Activated naive CD8-positive, alpha-beta T cell treated with anti-CD3 and anti-CD28 coated beads, Interleukin-2, amount 10 ng/mL, durations not matched to agents 7 days and 5 days (primary cell): ENCODE measurements around the gene MS4A4A. TPM values are rescaled to one million over a fixed set of nuclear protein-coding genes. Genes with fewer than 3 reads are reported as not detected.

Experiments used
- ATAC-seq: fragments of 150-1000 bp; cut with Tn5 transposase; one replicate; pipeline ENCODE4 v1.10.0; 2021; ENCODE audit warnings: low read depth, moderate library complexity
- POLR2A ChIA-PET: fragments of 350-600 bp; sonication (Branson Sonifier 250); formaldehyde crosslinking; loops from one replicate; lab custom pipeline; 2021; ENCODE audit warnings: antibody characterized with exemption; lab: Charles Lee
- DNase-seq: peaks from one replicate; pipeline ENCODE4 v3.0.0; 2021
- H3K27ac Mint-ChIP-seq: one replicate; pipeline ENCODE4 v1.8.0; 2022; ENCODE audit warnings: mild to moderate bottlenecking, mixed read lengths
- H3K27me3 Mint-ChIP-seq: one replicate; pipeline ENCODE4 v1.8.0; 2022; ENCODE audit warnings: mild to moderate bottlenecking, moderate library complexity, mixed read lengths
- H3K36me3 Mint-ChIP-seq: one replicate; pipeline ENCODE4 v1.8.0; 2021; ENCODE audit warnings: mild to moderate bottlenecking, mixed read lengths
- H3K4me1 Mint-ChIP-seq: one replicate; pipeline ENCODE4 v1.8.0; 2021; ENCODE audit warnings: mixed read lengths
- H3K4me3 Mint-ChIP-seq: one replicate; pipeline ENCODE4 v1.8.0; 2022; ENCODE audit warnings: mild to moderate bottlenecking, moderate library complexity, mixed read lengths
- H3K9me3 Mint-ChIP-seq: one replicate; pipeline ENCODE4 v1.8.0; 2021; ENCODE audit warnings: mixed read lengths
- total RNA-seq, 2 experiments: library from RNA; stranded (reverse); gene quantifications; one replicate each; pipeline ENCODE4 v1.2.3, GENCODE V29; 2021

MS4A4A gene
- total RNA-seq, 2 experiments from 2014 or later, result 0.45 TPM; not detected in 1

- Mint-ChIP-seq H3K9me3 (no peaks in the 10 kb centered on the region), H3K4me3 (no peak overlapping the region), H3K27ac (no peak overlapping the region), H3K27me3 (peaks cover 7% of the 10 kb centered on the region), H3K36me3 (no peaks in the 10 kb centered on the region), H3K4me1 (peaks cover 1% of the 10 kb centered on the region)
- POLR2A ChIA-PET, result no interaction called here
- no peak for ATAC-seq
- no peak for DNase-seq
These were observed 34.3 kb downstream of the MS4A4A start for GRCh38 chr11:60314635-60315321.

GRCh38 chr11:60315871-60316270 lies 35.4 kb downstream of the MS4A4A start:
- H3K27ac Mint-ChIP-seq, result no peak overlapping the region
- H3K27me3 Mint-ChIP-seq, result peaks cover 7% of the 10 kb centered on the region
- H3K4me3 Mint-ChIP-seq, result no peak overlapping the region
- H3K4me1 Mint-ChIP-seq, result peaks cover 1% of the 10 kb centered on the region
- POLR2A ChIA-PET, result no interaction called here
- no peak for DNase-seq
- peaks cover 3% of the 10 kb centered on the region for H3K9me3 Mint-ChIP-seq
- no peak for ATAC-seq
- H3K36me3 Mint-ChIP-seq, result no peaks in the 10 kb centered on the region

GRCh38 chr11:60316317-60316716 lies 35.9 kb downstream of the MS4A4A start:
- Mint-ChIP-seq H3K4me1 (peaks cover 1% of the 10 kb centered on the region), H3K4me3 (no peak overlapping the region), H3K9me3 (peaks cover 4% of the 10 kb centered on the region), H3K27ac (no peak overlapping the region), H3K36me3 (no peaks in the 10 kb centered on the region), H3K27me3 (peaks cover 7% of the 10 kb centered on the region)
- POLR2A ChIA-PET, result no interaction called here
- DNase-seq (no peak), ATAC-seq (no peak)

GRCh38 chr11:60318726-60319125 lies 38.3 kb downstream of the MS4A4A start:
- Mint-ChIP-seq H3K9me3 (peaks cover 5% of the 10 kb centered on the region), H3K27ac (no peak overlapping the region), H3K4me3 (no peak overlapping the region), H3K4me1 (peaks cover 1% of the 10 kb centered on the region), H3K36me3 (no peaks in the 10 kb centered on the region), H3K27me3 (peaks cover 5% of the 10 kb centered on the region)
- POLR2A ChIA-PET, result no interaction called here
- DNase-seq, result no peak
- no peak for ATAC-seq

GRCh38 chr11:60321051-60321450 lies 40.6 kb downstream of the MS4A4A start:
- ATAC-seq (no peak), DNase-seq (no peak)
- POLR2A ChIA-PET, result interaction anchor here (0.7 kb wide), 1 partner anchor 1400 kb away, joined by 6 read pairs; no protein-coding TSS in a partner anchor
- Mint-ChIP-seq H3K4me1 (no peaks in the 10 kb centered on the region), H3K9me3 (peaks cover 5% of the 10 kb centered on the region), H3K36me3 (no peaks in the 10 kb centered on the region), H3K27ac (no peak overlapping the region), H3K4me3 (no peak overlapping the region), H3K27me3 (no peaks in the 10 kb centered on the region)

- no peak within 1 kb of the TSS for H3K27ac Mint-ChIP-seq
- no peak within 1 kb of the TSS for H3K4me3 Mint-ChIP-seq
- DNase-seq (no peak), ATAC-seq (no peak)
- no peaks in the 10 kb centered on the region for H3K27me3 Mint-ChIP-seq
- peaks cover 3% of the 10 kb centered on the region for H3K9me3 Mint-ChIP-seq
- POLR2A ChIA-PET, result no interaction called here
- no peaks in the 10 kb centered on the region for H3K36me3 Mint-ChIP-seq
- no peaks in the 10 kb centered on the region for H3K4me1 Mint-ChIP-seq
These were observed 46.5 kb downstream of the MS4A4A start, which contains the start of gene MS4A6E for GRCh38 chr11:60326955-60327354. MS4A6E (plus strand) TSS chr11:60327255; CDS start chr11:60334896, 7,641 bp downstream.

- DNase-seq (no peak), ATAC-seq (no peak)
- POLR2A ChIA-PET, result no interaction called here
- Mint-ChIP-seq H3K4me1 (no peaks in the 10 kb centered on the region), H3K36me3 (no peaks in the 10 kb centered on the region), H3K4me3 (no peak overlapping the region), H3K27me3 (no peaks in the 10 kb centered on the region), H3K9me3 (peaks cover 3% of the 10 kb centered on the region), H3K27ac (no peak overlapping the region)
These were observed 48.0 kb downstream of the MS4A4A start for GRCh38 chr11:60328460-60328859.

GRCh38 chr11:60332846-60333245 lies 52.4 kb downstream of the MS4A4A start:
- Mint-ChIP-seq H3K36me3 (no peaks in the 10 kb centered on the region), H3K27ac (no peak overlapping the region), H3K9me3 (peaks cover 3% of the 10 kb centered on the region), H3K27me3 (peaks cover 2% of the 10 kb centered on the region), H3K4me3 (no peak overlapping the region), H3K4me1 (peaks cover 3% of the 10 kb centered on the region)
- POLR2A ChIA-PET, result no interaction called here
- ATAC-seq (no peak), DNase-seq (no peak)

- Mint-ChIP-seq H3K9me3 (peaks cover 3% of the 10 kb centered on the region), H3K4me1 (peaks cover 3% of the 10 kb centered on the region), H3K27ac (no peak overlapping the region), H3K4me3 (no peak overlapping the region), H3K27me3 (peaks cover 2% of the 10 kb centered on the region), H3K36me3 (no peaks in the 10 kb centered on the region)
- DNase-seq (peak; percentile 36), ATAC-seq (no peak)
- POLR2A ChIA-PET, result no interaction called here
These were observed 53.6 kb downstream of the MS4A4A start for GRCh38 chr11:60334005-60334620.

GRCh38 chr11:60336767-60337391 lies 56.4 kb downstream of the MS4A4A start:
- peaks cover 4% of the 10 kb centered on the region for H3K27me3 Mint-ChIP-seq
- no peaks in the 10 kb centered on the region for H3K36me3 Mint-ChIP-seq
- no peak overlapping the region for H3K27ac Mint-ChIP-seq
- H3K4me3 Mint-ChIP-seq, result no peak overlapping the region
- no peaks in the 10 kb centered on the region for H3K9me3 Mint-ChIP-seq
- ATAC-seq, result no peak
- POLR2A ChIA-PET, result no interaction called here
- H3K4me1 Mint-ChIP-seq, result peaks cover 3% of the 10 kb centered on the region
- DNase-seq, result no peak

GRCh38 chr11:60338053-60338452 lies 57.6 kb downstream of the MS4A4A start:
- Mint-ChIP-seq H3K27ac (no peak overlapping the region), H3K36me3 (no peaks in the 10 kb centered on the region), H3K9me3 (no peaks in the 10 kb centered on the region), H3K27me3 (peaks cover 4% of the 10 kb centered on the region), H3K4me1 (peaks cover 3% of the 10 kb centered on the region), H3K4me3 (no peak overlapping the region)
- DNase-seq (no peak), ATAC-seq (no peak)
- POLR2A ChIA-PET, result no interaction called here

GRCh38 chr11:60339356-60339755 lies 58.9 kb downstream of the MS4A4A start:
- no peak overlapping the region for H3K27ac Mint-ChIP-seq
- H3K27me3 Mint-ChIP-seq, result peaks cover 2% of the 10 kb centered on the region
- no peak for ATAC-seq
- H3K36me3 Mint-ChIP-seq, result no peaks in the 10 kb centered on the region
- DNase-seq, result no peak
- no peaks in the 10 kb centered on the region for H3K9me3 Mint-ChIP-seq
- H3K4me3 Mint-ChIP-seq, result no peak overlapping the region
- POLR2A ChIA-PET, result no interaction called here
- H3K4me1 Mint-ChIP-seq, result peaks cover 3% of the 10 kb centered on the region

GRCh38 chr11:60343094-60343704 lies 62.7 kb downstream of the MS4A4A start:
- no peak for DNase-seq

More at GRCh38 chr11:60343094-60343704, 62.7 kb downstream of the MS4A4A start:
- Mint-ChIP-seq H3K9me3 (no peaks in the 10 kb centered on the region), H3K4me3 (no peak overlapping the region), H3K4me1 (no peaks in the 10 kb centered on the region), H3K27ac (no peak overlapping the region), H3K36me3 (no peaks in the 10 kb centered on the region), H3K27me3 (peaks cover 4% of the 10 kb centered on the region)
- POLR2A ChIA-PET, result no interaction called here
- no peak for ATAC-seq
